SK-N-SH (cell line): ENCODE results near the gene KIAA0232.

Experiments used
- TAF1 ChIP-seq: IDR thresholded peaks from 2 replicates; pipeline ENCODE4 v1.6.1; 2012; ENCODE audit warnings: low read depth, mild to moderate bottlenecking, low read length, moderate library complexity, borderline replicate concordance
- TCF12 ChIP-seq: IDR thresholded peaks from 2 replicates; pipeline ENCODE4 v1.4.0; 2012
- TF ChIP-seq, protein P1 (sequence below): fragments of 200-600 bp; sonication (generic); IDR thresholded peaks from 2 replicates; pipeline ENCODE4 v1.6.1; 2017; ENCODE audit warnings: antibody characterized with exemption, mild to moderate bottlenecking, moderate library complexity

DNA sequence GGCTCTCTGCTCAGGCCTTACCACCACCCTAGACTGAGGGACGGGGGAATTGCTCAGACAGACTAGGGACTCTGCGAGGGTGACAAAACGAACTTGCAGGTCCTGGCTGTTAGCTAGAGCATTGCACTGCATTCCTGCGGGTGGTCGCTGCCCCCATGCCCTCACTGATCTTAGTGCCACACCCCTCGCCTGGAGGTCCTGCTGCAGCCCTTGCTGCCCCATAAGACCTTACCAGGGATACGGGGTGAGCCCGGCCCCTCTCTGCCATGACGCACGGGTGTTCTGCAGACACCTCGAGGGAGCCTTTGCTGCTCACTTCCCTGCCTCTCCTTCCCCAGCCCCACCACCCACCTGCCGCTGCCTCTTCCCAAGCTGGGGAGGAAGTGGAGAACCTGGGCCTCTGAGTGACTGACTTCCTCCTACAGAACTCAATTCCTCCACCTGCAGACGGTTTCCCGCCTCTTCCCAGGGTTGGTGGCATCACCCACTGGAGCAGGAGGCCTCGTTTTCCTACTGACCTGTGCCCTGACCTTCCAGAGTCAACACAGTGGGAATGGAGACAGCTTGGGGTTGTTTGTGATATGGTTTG lies 107.3 kb downstream of the KIAA0232 start:
- TF ChIP-seq TCF12 (no peak), TAF1 (no peak)
- TF ChIP-seq, protein P1, sequence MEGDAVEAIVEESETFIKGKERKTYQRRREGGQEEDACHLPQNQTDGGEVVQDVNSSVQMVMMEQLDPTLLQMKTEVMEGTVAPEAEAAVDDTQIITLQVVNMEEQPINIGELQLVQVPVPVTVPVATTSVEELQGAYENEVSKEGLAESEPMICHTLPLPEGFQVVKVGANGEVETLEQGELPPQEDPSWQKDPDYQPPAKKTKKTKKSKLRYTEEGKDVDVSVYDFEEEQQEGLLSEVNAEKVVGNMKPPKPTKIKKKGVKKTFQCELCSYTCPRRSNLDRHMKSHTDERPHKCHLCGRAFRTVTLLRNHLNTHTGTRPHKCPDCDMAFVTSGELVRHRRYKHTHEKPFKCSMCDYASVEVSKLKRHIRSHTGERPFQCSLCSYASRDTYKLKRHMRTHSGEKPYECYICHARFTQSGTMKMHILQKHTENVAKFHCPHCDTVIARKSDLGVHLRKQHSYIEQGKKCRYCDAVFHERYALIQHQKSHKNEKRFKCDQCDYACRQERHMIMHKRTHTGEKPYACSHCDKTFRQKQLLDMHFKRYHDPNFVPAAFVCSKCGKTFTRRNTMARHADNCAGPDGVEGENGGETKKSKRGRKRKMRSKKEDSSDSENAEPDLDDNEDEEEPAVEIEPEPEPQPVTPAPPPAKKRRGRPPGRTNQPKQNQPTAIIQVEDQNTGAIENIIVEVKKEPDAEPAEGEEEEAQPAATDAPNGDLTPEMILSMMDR, result no peak
